ENCODE results near the gene CRB2.

The CRB2 gene

GRCh38 chr9:123360161-123361085 is 4.4 kb downstream of the CRB2 start:
- no peak for TF ChIP-seq HDGF (IDR thresholded peaks at IDR 0.05; ENCODE audit: borderline replicate concordance)
- TF ChIP-seq PKNOX1 (IDR thresholded peaks at IDR 0.05), result no peak
- TF ChIP-seq FOXA1 (IDR thresholded peaks at IDR 0.05), result no peak
- TF ChIP-seq SUZ12 (IDR thresholded peaks at IDR 0.05), result no peak
- no peak for TF ChIP-seq ELF4 (IDR thresholded peaks at IDR 0.05)
- TF ChIP-seq SP1 (IDR thresholded peaks at IDR 0.05), result no peak
- no peak for TF ChIP-seq LEF1 (IDR thresholded peaks at IDR 0.05; ENCODE audit: borderline replicate concordance)
- TF ChIP-seq FOXM1 (IDR thresholded peaks at IDR 0.05; ENCODE audit: borderline replicate concordance), result no peak
- no peak for TF ChIP-seq ZNF384 (IDR thresholded peaks at IDR 0.05)
- no peak for TF ChIP-seq FOXK2 (IDR thresholded peaks at IDR 0.05)
- no peak for TF ChIP-seq CTBP1 (IDR thresholded peaks at IDR 0.05; ENCODE audit: borderline replicate concordance)
- TF ChIP-seq ARNT (IDR thresholded peaks at IDR 0.05), result no peak
- no peak for TF ChIP-seq TARDBP (IDR thresholded peaks at IDR 0.05)
- TF ChIP-seq L3MBTL2 (conservative IDR thresholded peaks at IDR 0.05), result no peak
- TF ChIP-seq NFRKB (IDR thresholded peaks at IDR 0.05), result no peak
- TF ChIP-seq BHLHE40 (IDR thresholded peaks at IDR 0.05; ENCODE audit: borderline replicate concordance), result no peak
- peak; percentile 72 for DNase-seq (ENCODE audit: extremely low spot score)
- POLR2A ChIA-PET, result interaction anchor here (1.0 to 1.1 kb wide), 2 partner anchors 8 to 15 kb away, joined by 3 read pairs; no protein-coding TSS in a partner anchor
- CTCF ChIA-PET, result interaction anchor here (2.1 kb wide), 1 partner anchor 25 kb away, joined by 8 read pairs; no protein-coding TSS in a partner anchor

GRCh38 chr9:123361086-123361730 is 5.2 kb downstream of the CRB2 start:
- ChIA-PET CTCF (interaction anchor here (2.1 kb wide), 1 partner anchor 24 kb away, joined by 8 read pairs; no protein-coding TSS in a partner anchor), POLR2A (interaction anchor here (1.0 to 1.1 kb wide), 2 partner anchors 8 to 15 kb away, joined by 3 read pairs; no protein-coding TSS in a partner anchor)
- no peak for DNase-seq (ENCODE audit: extremely low spot score)
- TF ChIP-seq BHLHE40 (IDR thresholded peaks at IDR 0.05; ENCODE audit: borderline replicate concordance) (no peak), ARNT (IDR thresholded peaks at IDR 0.05) (no peak), FOXM1 (IDR thresholded peaks at IDR 0.05; ENCODE audit: borderline replicate concordance) (no peak), ZNF384 (IDR thresholded peaks at IDR 0.05) (no peak), NFRKB (IDR thresholded peaks at IDR 0.05) (no peak), PKNOX1 (IDR thresholded peaks at IDR 0.05) (no peak), SP1 (IDR thresholded peaks at IDR 0.05) (no peak), FOXK2 (IDR thresholded peaks at IDR 0.05) (no peak), HDGF (IDR thresholded peaks at IDR 0.05; ENCODE audit: borderline replicate concordance) (no peak)

GRCh38 chr9:123361731-123362510 is 5.9 kb downstream of the CRB2 start:
- no peak for TF ChIP-seq TARDBP (IDR thresholded peaks at IDR 0.05)
- no peak for TF ChIP-seq FOXM1 (IDR thresholded peaks at IDR 0.05; ENCODE audit: borderline replicate concordance)
- no peak for TF ChIP-seq L3MBTL2 (conservative IDR thresholded peaks at IDR 0.05)
- TF ChIP-seq CTBP1 (IDR thresholded peaks at IDR 0.05; ENCODE audit: borderline replicate concordance), result no peak
- TF ChIP-seq PKNOX1 (IDR thresholded peaks at IDR 0.05), result no peak
- no peak for TF ChIP-seq FOXA1 (IDR thresholded peaks at IDR 0.05)
- TF ChIP-seq SP1 (IDR thresholded peaks at IDR 0.05), result no peak
- no peak for TF ChIP-seq SUZ12 (IDR thresholded peaks at IDR 0.05)
- no peak for TF ChIP-seq HDGF (IDR thresholded peaks at IDR 0.05; ENCODE audit: borderline replicate concordance)
- no peak for TF ChIP-seq NFRKB (IDR thresholded peaks at IDR 0.05)
- TF ChIP-seq BHLHE40 (IDR thresholded peaks at IDR 0.05; ENCODE audit: borderline replicate concordance), result no peak
- TF ChIP-seq FOXK2 (IDR thresholded peaks at IDR 0.05), result no peak
- TF ChIP-seq ELF4 (IDR thresholded peaks at IDR 0.05), result no peak
- no peak for TF ChIP-seq ARNT (IDR thresholded peaks at IDR 0.05)
- no peak for TF ChIP-seq ZNF384 (IDR thresholded peaks at IDR 0.05)
- no peak for TF ChIP-seq LEF1 (IDR thresholded peaks at IDR 0.05; ENCODE audit: borderline replicate concordance)
- POLR2A ChIA-PET, result interaction anchor here (0.7 to 1.1 kb wide), 1 partner anchor 14 kb away, joined by 3 read pairs; no protein-coding TSS in a partner anchor
- CTCF ChIA-PET, result interaction anchor here (2.1 kb wide), 1 partner anchor 24 kb away, joined by 8 read pairs; no protein-coding TSS in a partner anchor
- no peak for DNase-seq (ENCODE audit: extremely low spot score)

- CTCF ChIA-PET, result no interaction called here
- POLR2A ChIA-PET, result interaction anchor here (0.7 kb wide), 1 partner anchor 13 kb away, joined by 3 read pairs; no protein-coding TSS in a partner anchor
- TF ChIP-seq LEF1 (IDR thresholded peaks at IDR 0.05; ENCODE audit: borderline replicate concordance) (no peak), BHLHE40 (IDR thresholded peaks at IDR 0.05; ENCODE audit: borderline replicate concordance) (no peak)
- no peak for DNase-seq (ENCODE audit: extremely low spot score)
Observed at GRCh38 chr9:123362856-123363255, 6.9 kb downstream of the CRB2 start.

- TF ChIP-seq FOXM1 (IDR thresholded peaks at IDR 0.05; ENCODE audit: borderline replicate concordance) (no peak), NFRKB (IDR thresholded peaks at IDR 0.05) (no peak)
- ChIA-PET POLR2A (no interaction called here), CTCF (no interaction called here)
- no peak for DNase-seq (ENCODE audit: extremely low spot score)
Observed at GRCh38 chr9:123364241-123364824, 8.3 kb downstream of the CRB2 start.
